Fibroblast of lung (primary cell): ENCODE results near the gene BCL6.

Experiments used
- CTCF ChIP-seq, 2 donors: IDR thresholded peaks in 1 of 2; conservative IDR thresholded peaks in 1 of 2; 1 replicate in 1 of 2; 2 replicates in 1 of 2; pipeline ENCODE4 v1.5.1; 2011 to 2012; ENCODE audit warnings: low read length in 2 of 2, control low read depth in 1 of 2, inconsistent platforms in 1 of 2, low read depth in 1 of 2, mild to moderate bottlenecking in 1 of 2
- EZH2 ChIP-seq: IDR thresholded peaks from 2 replicates; pipeline ENCODE4 v1.5.1; 2012; ENCODE audit warnings: low read length, control low read depth, mild to moderate bottlenecking; ENCODE audit errors: missing control alignments

- peak; percentile 69 to 90 for TF ChIP-seq CTCF (conservative IDR thresholded peaks at IDR 0.05 in 1 of 2, IDR thresholded peaks at IDR 0.05 in 1 of 2; ENCODE audit: low read depth in 1 of 2, low read length in 2 of 2)
- TF ChIP-seq EZH2: no peak
Measured at GRCh38 chr3:187678726-187679268, 66.5 kb downstream of the BCL6 start.
